ENCODE data around the gene LASP1.
A peak's percentile ranks its signal among the peaks of the same experiment; 100 is the strongest.

LASP1 gene

GRCh38 chr17:38868817-38869525 lies 887 bp upstream of the LASP1 start:
- H3K4me3 ChIP-seq (ENCODE audit: low read depth, low read length): peak overlapping the region; percentile 91

GRCh38 chr17:38870259-38871165 lies 654 bp downstream of the LASP1 start:
- peak overlapping the region; percentile 91 for H3K4me3 ChIP-seq (ENCODE audit: low read depth, low read length)

- H3K4me3 ChIP-seq (ENCODE audit: low read depth, low read length): peak overlapping the region; percentile 91
Observed at GRCh38 chr17:38871247-38872015, 1.6 kb downstream of the LASP1 start.

GRCh38 chr17:38872027-38872511 lies 2.2 kb downstream of the LASP1 start:
- H3K4me3 ChIP-seq (ENCODE audit: low read depth, low read length): no peak overlapping the region

- no peak overlapping the region for H3K4me3 ChIP-seq (ENCODE audit: low read depth, low read length)
Observed at GRCh38 chr17:38872671-38873385, 3.0 kb downstream of the LASP1 start.

DNA sequence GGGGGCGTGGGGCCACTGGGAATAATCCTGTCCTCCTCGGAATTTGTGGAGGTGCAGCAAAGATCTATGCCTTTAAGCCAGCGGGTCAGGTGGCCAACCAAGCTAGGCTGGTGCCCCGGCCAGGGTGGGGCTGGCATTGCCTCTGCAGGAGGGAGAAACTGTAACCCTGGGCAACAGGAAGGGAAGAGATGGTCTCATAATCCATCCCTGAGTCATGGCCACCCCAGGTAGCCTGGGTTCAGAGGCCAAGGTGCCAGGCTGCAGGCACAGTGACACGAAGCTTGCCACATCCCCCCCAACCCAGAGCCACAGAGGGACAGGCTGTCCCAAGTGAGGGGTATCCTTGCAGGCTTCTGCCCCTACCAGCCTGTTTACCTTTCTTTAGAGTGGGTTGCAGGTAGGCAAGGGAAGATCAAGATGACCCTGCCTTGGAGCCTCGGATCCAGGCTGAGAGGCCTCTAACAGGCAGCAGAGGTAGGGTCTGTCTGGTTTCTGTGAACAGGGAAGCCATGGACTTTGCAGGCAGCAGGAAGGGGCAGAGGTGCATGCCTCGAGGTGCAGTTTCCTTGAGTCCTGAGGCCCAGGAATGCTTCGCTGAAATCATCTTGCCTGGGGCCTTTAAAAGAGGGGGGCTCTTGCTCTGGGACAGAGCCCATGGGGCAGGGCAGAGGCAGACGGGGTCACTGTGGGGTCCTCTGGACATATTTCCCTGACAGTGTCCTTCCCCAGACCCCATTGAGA lies 4.0 kb downstream of the LASP1 start:
- no peak overlapping the region for H3K4me3 ChIP-seq (ENCODE audit: low read depth, low read length)

DNA sequence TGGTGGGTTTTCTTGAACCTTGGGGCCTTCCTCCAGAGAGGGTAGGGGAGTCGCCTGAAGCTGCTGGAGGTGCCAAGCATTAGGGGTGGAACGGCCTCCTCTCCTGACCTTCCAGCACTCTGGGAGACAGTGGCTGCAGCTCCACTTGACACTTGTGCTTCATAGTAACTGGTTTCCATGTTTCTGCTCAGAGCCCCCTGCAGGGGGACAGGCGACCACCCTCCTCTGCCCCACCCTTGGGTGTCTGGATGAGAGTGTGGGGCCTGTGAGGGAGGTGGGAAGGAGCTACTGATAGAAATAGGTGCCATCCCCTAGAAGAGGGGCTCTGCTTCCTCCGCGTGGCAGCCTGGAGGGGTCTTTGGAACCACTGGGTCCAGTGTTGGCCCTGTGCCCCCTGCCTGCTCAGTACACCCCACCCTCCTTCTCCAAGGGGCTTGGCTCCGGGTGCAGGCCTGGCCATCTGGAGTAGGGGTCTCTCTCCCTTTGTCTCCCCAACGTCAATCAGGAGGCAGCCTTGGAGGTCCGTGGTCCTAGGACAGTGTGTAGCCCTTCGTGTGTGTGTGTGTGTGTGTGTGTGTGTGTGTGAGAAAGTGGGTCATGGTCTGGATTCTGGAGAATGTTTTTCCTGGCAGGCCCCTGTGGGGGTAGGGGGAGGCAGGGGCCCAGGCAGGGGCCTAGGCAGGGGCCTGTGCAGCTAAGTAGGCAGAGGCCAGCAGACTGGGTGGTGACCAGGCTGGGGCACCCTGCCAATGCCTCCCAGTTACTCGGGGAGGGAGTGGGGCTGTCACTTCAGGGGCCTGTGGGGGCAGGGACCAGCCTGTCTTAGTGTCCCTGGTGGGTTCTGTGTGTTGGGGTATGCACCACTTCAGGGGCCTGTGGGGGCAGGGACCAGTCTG lies 4.9 kb downstream of the LASP1 start:
- H3K4me3 ChIP-seq (ENCODE audit: low read depth, low read length): no peak overlapping the region

DNA sequence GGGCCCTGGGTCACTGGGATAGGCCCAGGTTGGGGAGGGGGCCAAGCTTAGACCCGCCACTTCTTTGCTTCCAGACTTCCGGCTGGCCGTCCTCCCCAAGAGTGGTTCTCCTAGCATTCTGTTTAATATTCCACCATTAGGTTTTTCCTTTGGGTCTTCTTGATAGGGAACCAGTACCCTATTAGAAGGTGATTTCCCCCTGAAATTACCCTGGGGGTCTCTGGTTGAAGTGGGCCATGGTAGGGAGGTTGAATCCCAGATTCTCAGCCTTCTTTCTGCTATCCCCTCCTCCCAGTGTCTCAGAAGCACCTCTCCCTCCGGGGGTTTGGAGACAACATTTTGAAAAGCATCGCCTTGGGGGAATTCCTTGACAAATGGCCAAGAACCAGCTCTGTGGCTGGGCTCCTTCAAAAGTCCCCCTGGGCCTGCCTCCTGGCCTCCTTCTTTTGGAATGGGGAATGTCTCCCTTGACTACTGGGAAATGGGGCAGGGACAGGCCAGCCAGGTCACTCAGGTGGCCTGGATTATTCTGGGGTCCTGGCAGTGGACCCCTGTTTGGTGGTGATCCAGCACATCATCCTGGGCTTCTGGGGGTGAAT lies 5.7 kb downstream of the LASP1 start:
- no peak overlapping the region for H3K4me3 ChIP-seq (ENCODE audit: low read depth, low read length)

GRCh38 chr17:38877130-38877851 lies 7.4 kb downstream of the LASP1 start:
- no peak overlapping the region for H3K4me3 ChIP-seq (ENCODE audit: low read depth, low read length)

GRCh38 chr17:38879878-38880665 lies 10.2 kb downstream of the LASP1 start:
- H3K4me3 ChIP-seq (ENCODE audit: low read depth, low read length): no peak overlapping the region

DNA sequence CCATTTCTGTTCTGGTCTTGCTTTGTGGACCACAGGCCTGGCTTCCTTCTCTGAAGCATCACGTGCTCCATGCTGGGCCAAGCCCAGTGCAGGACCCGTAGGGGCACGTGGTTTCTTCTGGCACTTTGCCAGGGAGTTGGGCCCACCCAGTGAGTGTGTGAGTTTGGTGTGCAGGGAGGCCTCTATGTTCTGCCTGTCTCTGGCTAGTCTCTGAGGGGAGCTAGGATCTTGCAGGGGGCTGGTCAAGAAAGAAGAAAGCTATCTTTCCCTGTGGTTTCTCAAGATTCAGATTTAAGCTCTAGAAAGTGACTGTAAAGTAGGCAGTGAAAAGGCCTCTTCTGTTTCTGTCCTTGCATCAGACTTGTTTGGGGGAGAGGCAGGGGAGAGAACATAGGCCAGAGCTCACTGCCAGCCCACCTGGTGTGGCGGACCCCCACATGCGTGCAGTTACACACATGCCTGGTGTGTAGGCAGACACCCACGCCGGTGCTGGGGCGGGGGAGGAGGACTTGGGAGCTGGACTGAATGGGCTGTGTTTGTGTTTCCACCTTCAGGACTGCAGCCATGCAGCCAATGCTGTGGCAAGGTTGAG lies 11.8 kb downstream of the LASP1 start:
- no peak overlapping the region for H3K4me3 ChIP-seq (ENCODE audit: low read depth, low read length)

DNA sequence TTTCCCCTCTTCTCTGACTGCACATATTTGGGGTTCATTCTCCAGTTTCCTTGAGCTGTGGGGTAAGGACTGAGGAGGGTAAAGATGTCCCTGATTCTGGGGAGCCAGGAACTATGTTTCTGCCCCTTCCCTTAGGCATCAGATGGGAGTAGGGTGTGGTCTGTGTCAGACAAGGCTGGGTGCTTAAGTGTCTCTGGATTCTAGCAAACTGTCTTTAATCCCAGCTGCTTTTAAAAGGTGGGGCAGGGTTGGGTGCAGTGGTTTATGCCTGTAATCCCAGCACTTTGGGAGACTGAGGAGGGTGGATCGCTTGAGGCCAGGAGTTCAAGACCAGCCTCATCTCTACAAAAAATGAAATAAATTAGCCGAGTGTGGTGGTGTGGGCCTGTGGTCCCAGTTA lies 13.0 kb downstream of the LASP1 start:
- H3K4me3 ChIP-seq (ENCODE audit: low read depth, low read length): no peak overlapping the region

- no peak overlapping the region for H3K4me3 ChIP-seq (ENCODE audit: low read depth, low read length)
Observed at GRCh38 chr17:38883592-38884526, 14.0 kb downstream of the LASP1 start.

DNA sequence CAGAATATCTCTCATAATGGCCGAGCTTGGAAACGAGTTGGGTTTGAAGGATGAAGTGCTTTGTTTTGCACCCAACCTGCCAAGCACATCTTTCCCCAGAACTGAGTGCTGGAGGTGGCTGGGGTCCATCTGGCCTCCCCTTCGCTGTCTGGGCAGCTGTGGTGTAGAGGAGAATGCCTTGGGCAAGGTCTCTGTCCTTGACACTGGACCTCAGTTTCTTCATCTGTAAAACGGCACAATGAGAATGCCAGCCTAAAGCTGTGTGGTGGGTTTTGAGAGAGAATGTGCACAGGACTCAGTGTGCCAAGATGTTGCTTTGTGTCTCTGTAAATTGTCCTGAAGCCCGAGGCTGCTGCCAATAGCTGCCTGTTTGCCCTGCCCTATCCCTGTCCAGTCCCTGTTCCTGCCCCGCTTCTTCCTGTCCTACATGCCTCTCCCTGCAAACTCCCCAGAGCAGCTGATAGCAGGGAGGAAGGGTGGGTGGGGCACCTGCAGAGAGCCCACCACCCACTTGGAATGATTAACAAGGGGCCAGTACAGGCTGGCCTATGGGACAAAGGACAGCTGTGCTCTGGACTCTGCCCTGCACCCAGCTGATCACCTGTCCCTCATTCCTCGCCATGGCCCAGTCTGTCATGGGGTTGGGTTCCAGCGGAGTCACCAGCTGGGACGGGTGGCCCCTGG lies 15.3 kb downstream of the LASP1 start:
- H3K4me3 ChIP-seq (ENCODE audit: low read depth, low read length): no peak overlapping the region

Data from iPS-11a (cell line).